ENCODE data around the gene VGF. TPM values are rescaled to one million over a fixed set of nuclear protein-coding genes. Genes with fewer than 3 reads are reported as not detected.

The VGF gene
- polyA plus RNA-seq, 1 donor (not counting 4 experiments of a cell fraction or from before 2014, with no cell fraction given): 0.04 TPM

- dilution Hi-C loops (cut with MboI; ENCODE audit: extremely low pct_ligation_motif_present, low sequenced_read_pairs): no loop called here
- TF ChIP-seq EZH2 (IDR thresholded peaks at IDR 0.05; ENCODE audit: low read length): no peak
- TF ChIP-seq CTCF (optimal IDR thresholded peaks at IDR 0.05 in 1 of 3, IDR thresholded peaks at IDR 0.05 in 1 of 3, conservative IDR thresholded peaks at IDR 0.05 in 1 of 3; ENCODE audit: extremely low read depth in 1 of 3, insufficient read depth in 2 of 3, low read length in 3 of 3): peak in 1 of 3 experiments; percentile 21
- Histone ChIP-seq H3K9me3 (ENCODE audit: control insufficient read depth, low read depth, low read length) (no peaks in the 10 kb centered on the region), H3K36me3 (ENCODE audit: control insufficient read depth in 2 of 2, extremely low read depth in 1 of 2, insufficient read depth in 2 of 2, low read length in 2 of 2) (peaks cover 20 to 28% of the 10 kb centered on the region in 2 experiments), H3K9ac (ENCODE audit: control insufficient read depth, extremely low read depth, insufficient read depth, low read length) (peak overlapping the region; percentile 13), H2AFZ (ENCODE audit: control insufficient read depth, low read length) (no peak overlapping the region), H3K4me3 (ENCODE audit: control insufficient read depth in 2 of 3, extremely low read depth in 1 of 3, insufficient read depth in 2 of 3, low read depth in 1 of 3, low read length in 3 of 3) (no peak overlapping the region), H3K79me2 (ENCODE audit: control insufficient read depth, insufficient read depth, low read length) (peaks cover 20% of the 10 kb centered on the region), H3K9me1 (ENCODE audit: control insufficient read depth, extremely low read depth, insufficient read depth, low read length) (no peaks in the 10 kb centered on the region), H3K27me3 (ENCODE audit: control insufficient read depth, extremely low read depth, insufficient read depth, low read length) (no peaks in the 10 kb centered on the region), H3K27ac (ENCODE audit: control insufficient read depth, insufficient read depth, low read length) (peak overlapping the region; percentile 65), H3K4me1 (ENCODE audit: control insufficient read depth, extremely low read depth, insufficient read depth, low read length) (peaks cover 32% of the 10 kb centered on the region), H3K4me2 (ENCODE audit: control insufficient read depth, extremely low read depth, insufficient read depth, low read depth, low read length) (peak overlapping the region; percentile 30), H4K20me1 (ENCODE audit: control insufficient read depth, extremely low read depth, insufficient read depth, low read length) (no peaks in the 10 kb centered on the region)
- FAIRE-seq (no peak), DNase-seq (ENCODE audit: low read depth, low spot score) (no peak)
These were observed 9.1 kb downstream of the VGF start for GRCh38 chr7:101156277-101156676.

DNA sequence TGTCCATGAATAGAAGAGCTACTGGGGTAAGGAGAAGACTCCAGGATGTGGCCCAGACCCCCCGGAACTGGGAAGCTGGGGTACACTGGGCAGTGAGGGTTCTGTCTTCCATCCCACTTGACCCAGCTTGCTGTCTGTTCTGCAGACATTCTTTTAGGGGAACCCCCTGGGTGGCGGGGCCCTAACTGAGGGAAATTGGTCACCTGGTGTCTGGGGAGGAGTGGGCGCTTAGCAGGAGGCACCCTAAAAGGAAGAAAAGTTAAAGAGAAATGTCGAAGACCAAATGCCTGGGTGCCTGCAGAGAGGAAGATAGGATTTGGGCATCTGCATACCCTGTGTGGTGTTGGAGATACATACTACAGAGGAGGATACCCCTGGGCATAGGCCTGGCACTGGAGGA lies 10.1 kb downstream of the VGF start:
- Histone ChIP-seq H4K20me1 (ENCODE audit: control insufficient read depth, extremely low read depth, insufficient read depth, low read length) (no peaks in the 10 kb centered on the region), H3K9me1 (ENCODE audit: control insufficient read depth, extremely low read depth, insufficient read depth, low read length) (no peaks in the 10 kb centered on the region), H3K36me3 (ENCODE audit: control insufficient read depth in 2 of 2, extremely low read depth in 1 of 2, insufficient read depth in 2 of 2, low read length in 2 of 2) (peaks cover 16 to 24% of the 10 kb centered on the region in 2 experiments), H3K4me2 (ENCODE audit: control insufficient read depth, extremely low read depth, insufficient read depth, low read depth, low read length) (peak overlapping the region; percentile 98), H3K27me3 (ENCODE audit: control insufficient read depth, extremely low read depth, insufficient read depth, low read length) (no peaks in the 10 kb centered on the region), H2AFZ (ENCODE audit: control insufficient read depth, low read length) (no peak overlapping the region), H3K4me3 (ENCODE audit: control insufficient read depth in 2 of 3, extremely low read depth in 1 of 3, insufficient read depth in 2 of 3, low read depth in 1 of 3, low read length in 3 of 3) (peak overlapping the region; percentile 77 to 95 (median 85)), H3K4me1 (ENCODE audit: control insufficient read depth, extremely low read depth, insufficient read depth, low read length) (peaks cover 32% of the 10 kb centered on the region), H3K9me3 (ENCODE audit: control insufficient read depth, low read depth, low read length) (no peaks in the 10 kb centered on the region), H3K9ac (ENCODE audit: control insufficient read depth, extremely low read depth, insufficient read depth, low read length) (peak overlapping the region; percentile 69), H3K27ac (ENCODE audit: control insufficient read depth, insufficient read depth, low read length) (peak overlapping the region; percentile 69), H3K79me2 (ENCODE audit: control insufficient read depth, insufficient read depth, low read length) (peaks cover 20% of the 10 kb centered on the region)
- FAIRE-seq: no peak
- TF ChIP-seq CTCF (optimal IDR thresholded peaks at IDR 0.05 in 1 of 3, IDR thresholded peaks at IDR 0.05 in 1 of 3, conservative IDR thresholded peaks at IDR 0.05 in 1 of 3; ENCODE audit: extremely low read depth in 1 of 3, insufficient read depth in 2 of 3, low read length in 3 of 3) (no peak), EZH2 (IDR thresholded peaks at IDR 0.05; ENCODE audit: low read length) (no peak)
- dilution Hi-C loops (cut with MboI; ENCODE audit: extremely low pct_ligation_motif_present, low sequenced_read_pairs): no loop called here
- DNase-seq (ENCODE audit: low read depth, low spot score): no peak
